Choroid plexus epithelial cell (primary cell): Measurements from ENCODE around the gene PIK3R1.

Experiments
- DNase-seq: peaks from one replicate; pipeline ENCODE4 v3.0.0-alpha.2; 2010; ENCODE audit warnings: low read depth
- H3K4me3 ChIP-seq: 2 replicates; pipeline ENCODE4 v1.5.1; 2011; ENCODE audit warnings: low read depth, mild to moderate bottlenecking, control low read depth, low read length, moderate library complexity
- CTCF ChIP-seq: conservative IDR thresholded peaks from 2 replicates; pipeline ENCODE4 v1.5.1; 2011; ENCODE audit warnings: low read depth, mild to moderate bottlenecking, control low read depth, inconsistent platforms, low read length, moderate library complexity

Gene PIK3R1

GRCh38 chr5:68242743-68243142, 27.2 kb downstream of the PIK3R1 start:
- DNase-seq = peak; percentile 73
- TF ChIP-seq CTCF = no peak
- no peak overlapping the region for H3K4me3 ChIP-seq

- no peak for TF ChIP-seq CTCF
- no peak for DNase-seq
- no peak overlapping the region for H3K4me3 ChIP-seq
Measured at GRCh38 chr5:68243251-68243650, 27.7 kb downstream of the PIK3R1 start.

- DNase-seq = no peak
Measured at GRCh38 chr5:68243681-68244080, 28.1 kb downstream of the PIK3R1 start.

GRCh38 chr5:68245319-68245718, 29.8 kb downstream of the PIK3R1 start:
- TF ChIP-seq CTCF = no peak
- DNase-seq = no peak
- H3K4me3 ChIP-seq = no peak overlapping the region

More at GRCh38 chr5:68243681-68244080, 28.1 kb downstream of the PIK3R1 start:
- TF ChIP-seq CTCF = no peak
- H3K4me3 ChIP-seq = no peak overlapping the region

GRCh38 chr5:68246802-68247201, 31.2 kb downstream of the PIK3R1 start:
- TF ChIP-seq CTCF = no peak
- DNase-seq = no peak
- no peak overlapping the region for H3K4me3 ChIP-seq

GRCh38 chr5:68247627-68248026, 32.1 kb downstream of the PIK3R1 start:
- DNase-seq = no peak
- no peak overlapping the region for H3K4me3 ChIP-seq
- TF ChIP-seq CTCF = no peak

- no peak overlapping the region for H3K4me3 ChIP-seq
- no peak for DNase-seq
- TF ChIP-seq CTCF = no peak
Measured at GRCh38 chr5:68248896-68249295, 33.3 kb downstream of the PIK3R1 start.
